Ovary (tissue), 9 donors: Measurements from ENCODE around the gene CARD9. TPM values are rescaled to one million over a fixed set of nuclear protein-coding genes. Genes with fewer than 3 reads are reported as not detected.
A peak's percentile ranks its signal among the peaks of the same experiment; 100 is the strongest.

Experiments
- DNase-seq, 5 donors: peaks; one replicate each; pipeline ENCODE4 v3.0.0-alpha.2; 2019 to 2020
- H3K27ac ChIP-seq, 2 donors: fragments of 200-600 bp; one replicate each; pipeline versions ENCODE4 v1.5.1 to v1.8.0; 2019 to 2022
- H3K27me3 ChIP-seq: fragments of 200-600 bp; one replicate; pipeline ENCODE4 v1.8.0; 2022
- H3K36me3 ChIP-seq: fragments of 200-600 bp; sonication (generic); one replicate; pipeline ENCODE4 v1.5.1; 2019
- H3K4me1 ChIP-seq: one replicate; pipeline ENCODE4 v1.8.1; 2013; ENCODE audit warnings: mild to moderate bottlenecking, moderate library complexity; ENCODE audit not compliant: insufficient read depth
- H3K4me3 ChIP-seq: fragments of 200-600 bp; sonication (generic); one replicate; pipeline ENCODE4 v1.5.1; 2017
- H3K9me3 ChIP-seq, 2 donors: fragments of 200-600 bp in 1 of 2; sonication (generic) in 1 of 2; one replicate each; pipeline versions ENCODE4 v1.5.1 to v1.8.1; 2013 to 2019; ENCODE audit warnings: mild to moderate bottlenecking in 1 of 2, moderate library complexity in 1 of 2
- EP300 ChIP-seq: sonication (generic); formaldehyde crosslinking; IDR thresholded peaks from one replicate; pipeline ENCODE4 v1.6.1; 2017; ENCODE audit warnings: antibody characterized with exemption
- POLR2A ChIP-seq: fragments of 450-650 bp; IDR thresholded peaks from one replicate; pipeline ENCODE4 v1.6.1; 2017; ENCODE audit warnings: antibody characterized with exemption, mild to moderate bottlenecking, moderate library complexity
- WGBS, 3 donors: extraction: QIAGEN DNeasy Blood & Tissue Kit in 1 of 3; methylation state at CpG; one replicate each; pipeline versions ENCODE4 v1.1.5 to v1.1.7; 2013 to 2017; 5-methylcytosine and 5-hydroxymethylcytosine counted together
- intact Hi-C, 4 donors: fragments of 100-400 bp; cut with DNase I; formaldehyde crosslinking; loops; one replicate each; pipeline versions ENCODE4 v1.11.0 to v1.15.1; 2022 to 2023
- polyA plus RNA-seq, 2 donors: library from polyadenylated mRNA; stranded (reverse); fragments of 200-250 nt in 1 of 2; fragments of 350-450 nt in 1 of 2; fragmentation: Illumina TruSeq in 1 of 2; extraction: RNeasy Lipid Tissue Mini Kit (QIAGEN cat#74804) in 1 of 2; gene quantifications; one replicate each; pipeline ENCODE4 v1.2.3, GENCODE V29; 2013 to 2014
- total RNA-seq, 7 donors: library from RNA; depleted of rRNA in 2 of 7; stranded (reverse); fragments of >200 nt in 2 of 7; fragmentation: NEBNext Ultra II Directional in 3 of 7; extraction: Animal tissue kit (Norgen Biotek cat#: 25700) in 3 of 7; gene quantifications; one replicate each; pipeline versions ENCODE4 v1.1.0 to v1.2.4, GENCODE V29; 2016 to 2023
- TF ChIP-seq, protein P1 (sequence below), 3 donors: fragments of 450-650 bp in 2 of 3; fragments of 200-600 bp in 1 of 3; IDR thresholded peaks; one replicate each; pipeline versions ENCODE4 v1.5.1 to v1.8.0; 2016 to 2022; ENCODE audit warnings: antibody characterized with exemption in 3 of 3, mild to moderate bottlenecking in 1 of 3
- donor health status: DM: no; HTN: no; CAD: no; lungs with moderate emphysema.
- donor health status: DM: no; HTN: no; CAD: no.
- donor health status: Bipolar disorder and iron deficiency.
- donor health status: DM: yes; HTN: yes; CAD: no.
- donor health status: DM: no; HTN: no; CAD: no.
- donor health status: DM: yes; HTN: yes; CAD: no.

Gene CARD9
- total and polyA plus RNA-seq, 9 donors: 0.48 to 3.5 (median 1.1) TPM; not detected in 1

DNA sequence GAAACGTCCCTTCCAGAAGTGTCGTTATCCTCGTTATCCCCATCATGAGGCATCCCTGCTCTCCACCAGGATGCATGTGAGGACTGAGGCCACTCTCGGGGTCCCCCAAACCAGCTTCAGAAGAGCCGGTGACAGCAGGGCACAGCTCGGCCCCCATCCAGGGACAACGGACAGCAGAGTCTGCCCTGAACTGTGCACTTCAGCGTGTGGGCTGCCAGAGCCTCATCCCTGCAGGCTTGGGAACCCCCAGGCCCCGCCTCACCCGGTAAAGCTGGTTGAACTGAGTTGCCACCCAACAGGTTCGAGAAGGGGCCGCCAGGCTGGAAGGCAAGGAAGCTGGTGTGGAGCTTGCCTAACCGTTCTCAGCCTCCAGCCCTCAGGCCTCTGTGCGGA lies 710 bp upstream of the CARD9 start:
- Histone ChIP-seq H3K4me3 (no peak overlapping the region), H3K9me3 (no peaks in the 10 kb centered on the region), H3K27me3 (no peaks in the 10 kb centered on the region), H3K36me3 (no peaks in the 10 kb centered on the region), H3K27ac (no peak overlapping the region), H3K4me1 (no peaks in the 10 kb centered on the region)
- intact Hi-C loops: no loop called here
- TF ChIP-seq POLR2A (no peak), EP300 (no peak)
- TF ChIP-seq, protein P1, sequence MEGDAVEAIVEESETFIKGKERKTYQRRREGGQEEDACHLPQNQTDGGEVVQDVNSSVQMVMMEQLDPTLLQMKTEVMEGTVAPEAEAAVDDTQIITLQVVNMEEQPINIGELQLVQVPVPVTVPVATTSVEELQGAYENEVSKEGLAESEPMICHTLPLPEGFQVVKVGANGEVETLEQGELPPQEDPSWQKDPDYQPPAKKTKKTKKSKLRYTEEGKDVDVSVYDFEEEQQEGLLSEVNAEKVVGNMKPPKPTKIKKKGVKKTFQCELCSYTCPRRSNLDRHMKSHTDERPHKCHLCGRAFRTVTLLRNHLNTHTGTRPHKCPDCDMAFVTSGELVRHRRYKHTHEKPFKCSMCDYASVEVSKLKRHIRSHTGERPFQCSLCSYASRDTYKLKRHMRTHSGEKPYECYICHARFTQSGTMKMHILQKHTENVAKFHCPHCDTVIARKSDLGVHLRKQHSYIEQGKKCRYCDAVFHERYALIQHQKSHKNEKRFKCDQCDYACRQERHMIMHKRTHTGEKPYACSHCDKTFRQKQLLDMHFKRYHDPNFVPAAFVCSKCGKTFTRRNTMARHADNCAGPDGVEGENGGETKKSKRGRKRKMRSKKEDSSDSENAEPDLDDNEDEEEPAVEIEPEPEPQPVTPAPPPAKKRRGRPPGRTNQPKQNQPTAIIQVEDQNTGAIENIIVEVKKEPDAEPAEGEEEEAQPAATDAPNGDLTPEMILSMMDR (IDR thresholded peaks at IDR 0.05): no peak
- WGBS, 3 donors: 77 to 86% (median 84%) methylated on average over 14 of the region's 14 CpGs
- no peak for DNase-seq

DNA sequence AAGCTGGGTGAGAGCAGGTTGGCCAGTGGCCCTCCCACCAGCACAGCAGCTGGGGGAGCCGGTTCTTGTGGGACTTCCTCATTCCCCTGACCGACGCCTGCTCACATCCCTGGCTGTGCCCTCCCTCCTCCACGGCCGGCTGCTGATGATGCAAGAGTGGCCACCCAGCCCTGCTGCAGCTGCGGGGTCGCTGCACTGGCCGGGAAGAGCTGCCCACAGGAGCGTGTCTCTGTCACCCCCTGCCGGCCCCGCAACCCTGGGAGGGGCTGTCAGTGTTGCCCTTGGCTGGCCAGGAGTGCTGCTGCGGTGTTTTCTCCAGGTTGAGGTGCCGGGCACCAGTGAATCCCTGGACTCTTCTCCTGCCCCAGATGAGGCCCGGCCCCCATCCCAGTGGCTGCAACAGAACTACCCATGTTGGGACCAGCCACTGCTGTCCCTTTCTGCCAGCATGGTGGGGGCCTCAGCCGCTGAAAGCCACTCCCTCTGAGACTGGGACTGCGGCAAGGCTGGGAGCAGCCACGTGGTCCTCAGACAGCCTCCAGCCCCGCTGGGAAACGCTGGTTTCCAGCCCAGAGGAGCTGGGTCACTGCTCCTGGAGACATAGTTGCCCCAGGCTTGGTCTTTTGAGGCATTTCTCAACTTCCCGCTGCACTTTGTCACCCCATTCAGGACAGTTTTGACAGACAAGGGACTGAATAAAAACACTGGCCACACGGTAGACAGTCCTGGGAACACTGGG lies 739 bp downstream of the CARD9 start:
- DNase-seq: peak in 3 of 5 donors; percentile 52 to 71 (median 52)
- H3K27me3 ChIP-seq: no peaks in the 10 kb centered on the region
- WGBS, 3 donors: 18 to 21% (median 21%) methylated on average over 12 to 21 of the region's 21 CpGs
- H3K27ac ChIP-seq: no peak overlapping the region
- intact Hi-C loops: no loop called here
- H3K4me1 ChIP-seq: no peaks in the 10 kb centered on the region
- no peaks in the 10 kb centered on the region for H3K36me3 ChIP-seq
- H3K4me3 ChIP-seq: no peak overlapping the region
- no peaks in the 10 kb centered on the region for H3K9me3 ChIP-seq
- no peak for TF ChIP-seq EP300
- TF ChIP-seq, protein P1 (IDR thresholded peaks at IDR 0.05): no peak
- TF ChIP-seq POLR2A: no peak

DNA sequence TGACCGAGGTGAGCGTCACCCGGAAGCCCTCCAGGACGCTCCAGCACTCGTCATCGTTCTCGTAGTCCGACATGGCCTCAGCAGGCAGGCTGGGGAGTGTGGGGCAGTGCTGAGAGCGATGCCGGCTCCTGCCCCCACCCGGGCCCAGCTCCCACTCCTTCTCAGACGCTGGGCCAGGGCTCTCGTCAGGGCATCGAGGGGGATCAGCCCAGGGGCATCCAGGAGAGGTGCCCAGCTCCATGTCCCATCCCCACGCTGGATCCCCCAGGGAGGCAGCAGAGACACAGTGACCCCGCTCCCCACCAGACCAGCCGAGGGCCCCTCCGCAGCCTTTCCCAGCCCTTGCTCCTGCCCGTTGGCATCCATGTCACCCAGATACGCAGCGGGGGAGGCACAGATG lies 1.5 kb downstream of the CARD9 start:
- no peak overlapping the region for H3K4me3 ChIP-seq
- H3K9me3 ChIP-seq: no peaks in the 10 kb centered on the region
- WGBS, 3 donors: 80 to 84% (median 82%) methylated on average over 19 to 21 of the region's 21 CpGs
- no peak overlapping the region for H3K27ac ChIP-seq
- intact Hi-C loops: no loop called here
- TF ChIP-seq, protein P1 (IDR thresholded peaks at IDR 0.05): no peak
- no peak for TF ChIP-seq POLR2A
- TF ChIP-seq EP300: no peak
- no peaks in the 10 kb centered on the region for H3K36me3 ChIP-seq
- no peaks in the 10 kb centered on the region for H3K4me1 ChIP-seq
- DNase-seq: no peak
- no peaks in the 10 kb centered on the region for H3K27me3 ChIP-seq

DNA sequence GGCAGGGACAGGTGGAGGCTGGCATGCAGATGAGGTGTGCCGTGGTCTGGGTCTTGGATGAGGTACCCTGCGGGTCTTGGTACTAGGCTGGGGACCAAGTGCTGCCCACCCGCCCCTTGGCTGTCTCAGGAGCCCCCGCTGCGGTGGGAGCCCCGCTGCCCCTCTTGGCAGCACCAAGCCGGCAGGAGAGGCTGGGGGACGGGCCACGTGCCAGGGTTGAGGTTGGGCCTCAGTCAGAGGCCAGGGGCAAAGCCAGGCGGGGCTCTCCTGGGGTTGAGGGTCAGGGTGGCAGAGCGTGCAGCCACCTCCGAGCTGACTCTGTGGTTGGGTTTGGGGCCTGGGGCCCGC lies 2.0 kb downstream of the CARD9 start:
- TF ChIP-seq EP300 (no peak), POLR2A (no peak)
- TF ChIP-seq, protein P1 (IDR thresholded peaks at IDR 0.05): no peak
- 86 to 87% (median 87%) methylated on average over 10 to 13 of the region's 13 CpGs for whole genome bisulfite sequencing, 3 donors
- no peaks in the 10 kb centered on the region for H3K9me3 ChIP-seq

More for the DNA sequence above, 2.0 kb downstream of the CARD9 start:
- intact Hi-C loops: no loop called here
- H3K36me3 ChIP-seq: no peaks in the 10 kb centered on the region
- H3K4me3 ChIP-seq: no peak overlapping the region
- H3K27me3 ChIP-seq: no peaks in the 10 kb centered on the region
- H3K27ac ChIP-seq: no peak overlapping the region
- no peak for DNase-seq
- H3K4me1 ChIP-seq: no peaks in the 10 kb centered on the region
